Occipital lobe (tissue), 2 donors: ENCODE measurements around the gene SDK1. TPM values are rescaled to one million over a fixed set of nuclear protein-coding genes. Genes with fewer than 3 reads are reported as not detected.
"Not testable (repeated sequence)": the region's sequence is repeated elsewhere in the genome, so short reads cannot be mapped to it uniquely, and the experiment has no call there.

Experiments used
- DNase-seq: peaks from one replicate; lab custom pipeline; 2025; lab: John Stamatoyannopoulos, UW
- total RNA-seq: library from RNA; depleted of rRNA; stranded (reverse); fragments of >200 nt; gene quantifications from one replicate; pipeline ENCODE4 v1.2.3, GENCODE V29; 2014

The SDK1 gene
- total RNA-seq, 1 donor from 2014 or later, result 7.0 TPM

DNA sequence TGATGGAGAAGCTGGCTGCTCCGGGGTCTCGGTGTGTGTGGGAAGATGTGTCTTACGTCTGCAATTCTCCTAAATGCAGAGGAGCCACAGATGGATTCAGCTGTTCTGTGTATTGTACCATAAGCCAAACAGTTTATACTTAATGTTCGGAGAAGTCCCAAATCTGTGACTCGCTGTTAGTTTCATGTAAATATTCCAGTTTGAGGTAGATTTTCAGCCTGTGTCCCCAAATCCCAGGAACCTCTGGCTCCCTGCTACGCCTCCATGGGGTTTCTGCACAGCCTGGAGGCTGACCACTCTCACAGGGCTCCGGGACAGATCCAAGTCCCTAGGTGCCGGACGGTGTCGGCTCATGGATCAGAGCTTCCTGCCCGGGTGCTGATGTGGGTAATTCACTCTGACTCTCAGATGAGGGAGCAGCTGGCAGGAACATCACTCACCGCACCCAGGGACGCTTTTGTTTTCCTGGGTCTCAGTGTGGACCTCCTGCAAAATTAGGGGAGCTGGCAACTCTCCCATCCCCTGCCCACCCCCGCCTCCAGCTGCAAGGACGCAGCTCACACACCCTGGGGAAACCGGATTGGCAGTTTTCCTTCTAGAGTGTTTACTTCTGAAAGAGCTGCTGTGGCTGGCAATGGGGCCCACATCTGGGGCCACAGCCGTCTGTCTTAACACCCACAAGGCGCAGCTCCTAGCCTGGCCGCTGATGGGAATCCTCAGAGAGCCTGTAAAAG lies 960.0 kb downstream of the SDK1 start:
- no peak for DNase-seq

DNA sequence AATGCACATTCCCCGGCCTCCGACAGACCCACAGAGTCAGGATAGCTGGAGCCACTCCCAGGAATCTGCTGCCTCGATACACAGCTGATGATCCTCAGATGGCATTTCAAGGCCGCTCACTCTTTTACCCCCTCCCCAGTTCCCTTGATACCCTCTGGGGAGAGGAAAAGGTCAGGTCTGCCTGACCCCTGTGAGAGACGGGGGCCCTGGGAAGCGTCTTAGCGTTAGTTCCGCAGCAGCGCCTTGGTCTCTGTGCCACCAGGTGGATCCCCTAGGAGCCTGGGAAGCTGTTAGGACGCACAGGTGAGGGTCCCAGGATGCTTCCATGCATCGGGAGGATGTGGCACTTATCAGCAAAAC lies 960.5 kb downstream of the SDK1 start:
- DNase-seq, result no peak

DNA sequence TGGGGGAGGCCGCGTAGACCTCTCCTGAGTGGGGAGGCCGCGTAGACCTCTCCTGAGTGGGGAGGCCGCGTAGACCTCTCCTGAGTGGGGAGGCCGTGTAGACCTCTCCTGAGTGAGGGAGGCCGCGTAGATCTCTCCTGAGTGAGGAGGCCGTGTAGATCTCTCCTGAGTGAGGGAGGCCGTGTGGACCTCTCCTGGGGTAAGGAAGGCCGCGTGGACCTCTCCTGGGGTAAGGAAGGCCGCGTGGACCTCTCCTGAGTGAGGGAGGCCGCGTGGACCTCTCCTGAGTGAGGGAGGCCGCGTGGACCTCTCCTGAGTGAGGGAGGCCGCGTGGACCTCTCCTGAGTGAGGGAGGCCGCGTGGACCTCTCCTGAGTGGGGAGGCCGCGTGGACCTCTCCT lies 963.2 kb downstream of the SDK1 start:
- DNase-seq, result not testable (repeated sequence)

DNA sequence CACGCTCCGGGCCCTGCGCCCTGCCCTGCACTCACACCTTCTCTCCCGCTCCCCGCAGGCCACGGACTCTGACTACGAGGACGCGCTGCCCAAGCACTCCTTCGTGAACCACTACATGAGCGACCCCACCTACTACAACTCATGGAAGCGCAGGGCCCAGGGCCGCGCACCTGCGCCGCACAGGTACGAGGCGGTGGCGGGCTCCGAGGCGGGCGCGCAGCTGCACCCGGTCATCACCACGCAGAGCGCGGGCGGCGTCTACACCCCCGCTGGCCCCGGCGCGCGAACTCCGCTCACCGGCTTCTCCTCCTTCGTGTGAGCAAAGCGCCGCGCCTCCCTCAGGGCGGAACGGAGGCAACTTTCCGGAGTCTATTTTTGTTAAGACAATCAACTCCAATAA lies 964.0 kb downstream of the SDK1 start:
- no peak for DNase-seq

DNA sequence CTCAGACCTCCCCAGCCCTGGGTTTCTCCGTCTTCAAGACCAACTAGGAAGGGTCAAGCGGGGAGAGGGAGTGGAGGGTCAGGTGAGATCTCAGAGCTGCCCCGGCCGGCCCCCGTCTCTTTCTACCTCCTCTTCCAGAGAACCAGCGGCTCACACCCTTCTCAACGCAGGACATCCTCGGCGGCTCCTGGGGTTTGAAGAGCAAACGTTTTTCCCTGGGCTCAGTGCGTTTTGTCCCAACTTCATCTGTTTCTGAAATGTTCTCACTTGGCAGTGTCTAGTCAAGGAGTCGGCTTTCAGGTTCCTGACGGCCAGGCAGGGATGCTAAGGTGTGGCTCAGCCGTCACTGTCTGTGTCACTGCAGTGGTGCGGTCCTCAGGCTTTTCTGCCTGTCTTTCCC lies 964.6 kb downstream of the SDK1 start:
- DNase-seq, result no peak

DNA sequence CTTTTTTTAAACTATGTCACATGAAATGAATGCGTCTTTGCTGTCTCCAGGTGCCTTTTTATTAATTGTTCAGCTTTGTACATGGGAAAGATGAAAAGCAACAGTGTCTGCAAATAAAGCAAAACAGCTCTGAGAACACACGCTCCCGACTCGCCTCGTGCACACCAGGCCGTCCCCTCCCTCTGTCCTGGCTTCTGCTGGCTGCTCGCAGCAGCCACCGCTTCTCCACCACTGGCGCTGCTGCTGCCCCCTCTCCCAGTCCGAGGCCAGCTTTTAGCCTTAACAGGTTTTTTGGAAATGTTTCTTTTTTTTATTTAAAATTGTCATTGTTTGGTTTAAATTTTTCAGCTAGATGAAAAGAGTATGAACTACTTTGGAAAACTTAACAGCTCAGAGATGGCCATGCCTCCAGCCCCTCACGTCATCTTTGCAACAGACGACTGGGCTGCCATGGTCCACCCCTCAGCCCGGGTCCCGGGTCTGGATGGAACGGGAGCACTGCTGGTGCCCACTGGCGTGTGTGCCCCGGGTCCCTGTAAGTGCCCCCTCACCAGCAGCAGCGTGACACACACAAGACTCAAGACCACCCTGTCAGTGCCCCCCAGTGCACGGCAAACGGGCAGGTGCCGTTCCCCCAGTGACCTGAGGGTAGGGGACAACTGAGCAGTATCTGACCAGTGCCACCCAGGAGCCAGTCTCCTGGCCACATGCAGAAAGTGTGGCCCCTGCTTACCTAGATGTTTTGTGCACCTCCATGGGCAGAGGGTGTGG lies 965.4 kb downstream of the SDK1 start:
- no peak for DNase-seq

DNA sequence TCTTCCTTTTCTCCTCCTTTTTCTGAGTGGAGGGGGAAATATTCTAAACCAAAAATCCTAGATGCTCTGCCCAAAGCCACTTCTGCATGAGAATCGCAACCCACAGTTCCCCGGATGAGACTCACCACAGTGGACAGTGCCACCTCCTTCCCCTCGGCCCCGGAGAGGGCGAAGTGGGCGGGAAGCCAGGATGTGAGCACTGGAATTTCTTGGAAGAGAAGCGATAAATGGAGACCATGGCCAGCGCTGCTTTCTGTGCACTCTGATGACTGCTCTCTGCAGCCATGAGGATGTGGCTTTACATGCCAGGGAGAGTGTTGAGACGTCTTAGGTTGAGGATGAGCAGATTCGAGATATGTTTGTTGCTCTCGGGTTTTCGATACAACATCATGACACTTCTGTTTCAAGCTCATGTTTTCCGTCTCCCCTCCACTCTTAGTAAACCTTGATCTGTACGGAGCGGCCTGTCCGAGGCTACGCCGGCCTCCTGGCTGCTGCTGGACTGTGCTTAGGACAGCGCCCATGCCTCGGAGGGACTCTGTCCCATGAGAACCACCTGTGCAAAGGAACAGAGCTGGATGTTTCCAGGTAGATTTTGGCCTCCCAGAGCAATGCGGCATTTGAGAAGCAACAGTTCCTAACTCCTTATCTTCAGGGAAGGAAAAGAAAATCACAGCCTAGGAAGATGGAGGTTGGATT lies 966.4 kb downstream of the SDK1 start:
- no peak for DNase-seq

DNA sequence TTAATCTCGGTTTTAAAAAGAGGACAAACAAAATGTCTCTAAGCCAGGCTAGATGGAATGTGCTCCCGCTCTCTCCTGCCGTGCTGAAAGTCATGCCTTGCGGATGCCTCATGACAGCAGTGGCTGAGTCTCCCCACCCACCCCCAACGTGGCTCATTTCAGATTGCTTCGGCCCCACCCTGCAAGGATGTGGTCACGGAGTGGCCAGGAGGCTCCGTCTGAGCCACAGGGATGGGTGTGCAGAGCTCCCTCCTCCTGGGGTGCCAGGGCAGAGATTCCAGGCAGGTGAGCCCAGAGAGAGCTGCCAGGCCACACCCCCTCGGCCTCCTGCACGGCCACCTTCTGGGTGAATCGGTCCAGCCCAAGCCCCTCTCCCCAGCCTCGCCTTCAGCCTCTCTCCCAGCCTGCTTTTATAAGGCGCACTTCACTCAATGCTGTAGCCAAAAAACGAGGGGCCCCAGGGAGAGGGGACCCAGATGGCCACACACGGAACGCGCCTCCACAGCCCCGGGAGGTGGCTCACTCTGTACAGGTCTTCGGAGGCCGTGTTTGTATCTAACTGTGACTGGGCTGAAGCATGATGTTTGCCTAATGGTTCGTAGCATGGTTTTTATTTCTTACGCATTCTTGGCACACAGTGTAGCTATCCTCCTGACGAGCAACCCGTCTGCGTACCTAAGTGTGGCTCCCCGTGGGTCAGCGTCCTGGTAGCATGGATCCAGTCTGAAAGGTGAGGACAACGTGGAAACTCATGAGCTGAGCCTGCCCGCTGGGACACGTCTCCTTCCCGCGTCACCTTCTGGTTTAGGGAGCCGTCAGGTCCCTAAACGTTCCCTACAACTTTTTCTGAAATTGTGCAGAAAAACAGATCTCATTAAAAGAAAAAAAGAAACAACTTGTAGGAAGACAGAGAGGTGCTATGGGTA lies 967.3 kb downstream of the SDK1 start:
- DNase-seq, result no peak

DNA sequence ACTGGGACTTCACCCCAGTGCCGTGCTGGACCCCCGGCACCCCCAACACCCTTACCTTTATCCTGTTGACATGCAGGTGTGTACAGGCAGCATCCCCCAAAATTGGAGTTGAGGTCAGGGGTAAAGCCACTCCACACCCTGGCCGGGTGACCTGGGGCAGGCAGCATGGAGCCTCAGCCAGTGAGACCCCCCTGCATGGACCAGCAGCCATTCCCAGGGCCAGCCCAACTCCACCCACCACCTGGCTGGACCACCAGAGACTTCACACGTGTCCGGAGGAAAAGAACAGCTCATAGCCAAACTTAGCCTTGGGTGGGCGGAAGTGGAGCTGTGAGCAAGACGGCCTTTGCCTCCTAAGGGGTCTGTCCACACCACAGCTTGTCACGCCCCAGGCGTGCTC lies 968.0 kb downstream of the SDK1 start:
- no peak for DNase-seq

DNA sequence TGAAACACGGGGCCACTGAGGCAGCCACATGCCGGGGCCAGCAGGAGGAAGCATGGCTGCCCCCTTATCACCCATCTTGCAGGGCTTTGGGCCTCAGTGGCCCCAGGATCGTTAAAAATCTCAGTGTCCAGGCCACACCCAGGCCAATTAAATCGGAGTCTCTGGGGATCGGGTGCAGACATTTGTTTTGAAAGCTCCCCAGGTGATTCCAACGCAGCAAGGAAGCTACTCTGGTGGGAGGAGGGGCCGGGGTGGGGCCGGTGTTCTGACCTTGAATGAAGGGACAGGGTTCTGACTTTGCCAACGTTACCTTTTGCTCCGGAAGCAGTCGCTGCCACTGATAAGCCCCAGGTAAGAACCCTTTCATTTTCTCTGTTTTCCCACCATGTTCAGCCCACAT lies 968.7 kb downstream of the SDK1 start:
- no peak for DNase-seq

DNA sequence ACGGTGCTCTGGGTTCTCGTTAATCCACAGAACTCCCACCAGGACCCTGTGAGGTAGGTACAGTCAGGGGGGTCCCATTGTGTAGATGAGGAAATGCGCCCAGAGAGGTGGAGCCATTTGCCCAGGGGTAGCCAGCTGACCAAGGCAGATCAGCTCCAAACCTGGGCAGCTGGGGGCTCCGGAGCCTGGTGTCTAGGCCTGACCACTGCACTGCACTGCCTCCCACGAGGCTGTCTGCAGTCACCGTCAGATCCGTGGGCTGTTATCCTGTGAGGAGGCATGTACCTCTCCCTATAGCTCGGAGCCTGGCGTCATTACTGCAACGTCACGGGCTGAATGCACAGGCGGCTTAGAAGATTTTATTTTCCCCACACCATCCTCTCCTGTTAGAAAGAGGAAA lies 969.2 kb downstream of the SDK1 start:
- DNase-seq, result no peak

DNA sequence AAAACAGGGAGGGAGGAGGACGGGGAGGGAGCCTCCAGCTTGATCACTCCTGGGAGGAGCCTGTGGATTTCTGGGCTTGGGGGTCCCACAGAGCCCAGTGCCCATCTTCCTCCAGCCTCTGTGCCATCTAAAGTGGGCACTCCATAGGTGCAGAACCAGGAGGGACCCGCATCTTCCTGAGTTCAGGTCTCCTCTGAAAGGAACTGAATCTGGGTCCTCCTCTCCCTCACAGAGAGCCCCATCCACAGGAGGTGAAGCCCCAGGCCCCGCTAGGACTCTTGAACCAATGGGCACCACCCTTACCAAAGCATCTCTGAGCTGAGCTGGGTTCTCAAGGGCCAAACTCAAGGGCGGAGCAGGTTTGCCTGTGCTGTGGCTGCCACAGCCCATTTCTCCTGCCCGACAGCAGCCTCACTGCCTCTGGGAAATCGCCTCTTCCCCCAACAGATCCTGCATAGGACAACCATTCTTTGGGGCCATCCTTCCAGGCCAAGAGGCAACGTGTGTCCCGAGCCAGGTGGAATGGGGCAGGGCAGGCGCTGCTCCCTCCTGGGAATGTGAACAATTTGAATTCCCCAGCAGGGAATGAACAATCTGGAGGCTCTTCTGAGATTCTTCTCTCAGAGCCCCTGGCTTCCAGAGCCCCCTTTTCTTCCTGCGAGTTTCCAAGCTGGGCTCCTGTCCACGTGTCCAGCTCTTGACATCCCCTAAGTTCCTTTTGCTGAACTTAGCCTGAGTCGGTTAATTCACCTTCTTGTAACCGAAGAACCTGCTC lies 970.1 kb downstream of the SDK1 start:
- no peak for DNase-seq

DNA sequence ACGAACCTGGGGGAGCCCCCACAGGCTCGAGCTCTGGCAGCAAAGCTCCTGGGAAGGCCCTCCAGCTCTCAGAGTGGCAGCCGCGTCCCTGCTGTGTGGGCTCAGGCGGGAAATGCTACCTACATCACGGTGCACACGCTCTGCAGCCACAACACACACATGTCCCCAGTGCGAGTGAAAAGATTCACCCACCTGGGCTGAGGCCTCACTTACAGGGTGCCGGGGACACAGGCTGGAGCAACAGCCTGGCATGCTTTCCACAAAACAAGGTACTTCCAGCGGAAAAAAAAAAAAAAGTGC lies 970.6 kb downstream of the SDK1 start:
- DNase-seq, result no peak

DNA sequence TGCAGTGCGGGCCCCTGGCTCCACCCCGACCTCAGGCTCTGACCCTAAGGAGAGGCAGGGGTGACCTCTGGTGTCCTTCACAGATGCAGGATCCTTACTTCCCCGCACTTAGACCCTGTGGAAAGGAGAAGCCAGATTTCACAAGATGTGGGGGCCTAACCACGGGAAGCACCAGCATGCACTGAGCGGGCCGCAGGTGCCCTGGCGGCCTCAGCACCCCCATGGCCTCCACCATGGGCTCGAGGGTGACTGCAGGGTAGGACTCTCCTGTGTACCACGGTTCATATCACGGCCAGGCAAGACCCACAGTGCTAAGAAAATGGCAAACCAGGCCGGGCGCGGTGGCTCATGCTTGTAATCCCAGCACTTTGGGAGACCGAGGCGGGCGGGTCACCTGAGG lies 971.1 kb downstream of the SDK1 start:
- no peak for DNase-seq

DNA sequence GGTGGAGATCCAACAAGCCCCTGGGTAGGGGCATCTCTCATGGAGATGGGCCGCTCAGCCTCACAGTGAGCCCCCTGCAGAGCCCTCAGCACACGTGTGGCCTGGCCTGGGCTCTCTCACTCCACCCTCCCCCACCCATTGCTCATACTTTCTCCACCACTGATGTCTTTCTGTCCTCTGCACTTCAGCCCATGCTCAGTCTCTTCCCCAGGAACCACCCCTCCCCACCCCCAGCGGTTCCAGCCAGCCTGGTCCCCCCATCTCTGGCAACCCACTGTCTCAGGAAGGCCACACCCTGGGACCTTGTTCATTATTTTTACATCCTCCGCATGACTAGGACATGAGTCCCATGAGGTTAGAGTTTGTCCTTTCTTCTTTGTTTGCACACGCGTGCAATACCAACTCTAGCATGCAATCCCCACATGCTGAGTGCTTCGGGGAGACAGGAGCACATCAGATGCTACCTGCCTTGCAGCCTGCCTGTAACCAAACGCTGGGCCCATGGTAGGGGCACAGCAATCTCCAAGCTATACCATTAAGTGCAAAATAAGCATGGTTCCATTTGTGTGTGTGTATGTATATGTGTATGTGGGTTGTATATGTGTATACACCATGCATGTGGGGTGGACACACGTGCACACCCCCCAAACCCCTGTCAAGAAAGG lies 972.6 kb downstream of the SDK1 start:
- no peak for DNase-seq

DNA sequence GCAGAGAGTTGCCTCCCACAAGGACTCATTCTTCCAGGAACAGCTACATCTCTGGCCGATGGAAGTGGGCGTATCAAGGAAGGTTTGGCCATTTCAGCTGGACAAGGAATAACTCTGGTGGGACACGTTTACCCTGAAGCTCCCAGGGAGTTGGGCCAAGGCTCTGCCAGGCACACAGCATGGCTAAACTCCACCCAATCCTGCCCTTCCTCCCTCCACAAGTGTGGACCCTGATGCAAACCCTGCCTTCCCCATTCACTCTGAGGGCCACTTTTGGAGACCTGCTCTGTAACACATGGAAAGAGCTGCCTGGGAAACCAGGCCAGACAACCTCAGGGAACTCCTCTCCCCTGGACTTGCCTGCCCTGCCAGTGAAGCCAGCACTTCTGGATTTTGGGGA lies 973.2 kb downstream of the SDK1 start:
- no peak for DNase-seq

DNA sequence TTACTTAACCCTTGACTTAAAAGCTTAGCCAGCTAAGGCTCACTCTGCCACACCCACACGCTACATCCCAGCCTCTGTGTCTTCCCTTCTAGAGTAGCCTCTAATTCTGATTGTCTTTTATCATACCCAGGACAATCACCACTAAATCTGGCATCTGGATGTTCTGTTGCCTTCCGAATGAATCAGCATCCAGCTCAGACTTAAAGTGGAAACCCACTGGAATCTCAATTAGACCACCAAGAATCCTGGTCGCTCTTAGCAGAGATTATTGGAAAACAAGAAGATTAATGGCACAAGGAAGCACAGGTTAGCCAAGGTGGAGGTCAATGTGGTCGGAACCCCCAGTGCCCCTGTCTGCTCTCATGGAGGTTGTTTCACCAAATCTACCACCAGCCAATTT lies 976.9 kb downstream of the SDK1 start:
- DNase-seq, result no peak

DNA sequence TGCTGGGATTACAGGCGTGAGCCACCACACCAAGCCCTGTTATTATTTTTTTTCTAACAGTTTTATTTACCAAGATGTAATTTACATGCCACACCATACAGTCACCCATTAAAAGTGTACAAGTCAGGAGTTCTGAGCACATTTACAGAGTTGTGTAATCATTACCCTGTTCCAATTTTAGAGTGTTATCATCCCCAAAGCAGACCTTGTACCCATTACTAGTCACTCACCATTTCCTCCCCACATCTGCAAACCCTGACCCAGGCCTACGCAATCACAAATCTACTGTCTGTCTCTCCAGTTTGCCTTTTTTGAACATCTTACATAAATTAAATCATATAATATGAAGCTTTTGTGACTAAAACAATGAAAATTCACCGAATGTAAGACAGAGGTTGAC lies 978.2 kb downstream of the SDK1 start:
- DNase-seq, result no peak

DNA sequence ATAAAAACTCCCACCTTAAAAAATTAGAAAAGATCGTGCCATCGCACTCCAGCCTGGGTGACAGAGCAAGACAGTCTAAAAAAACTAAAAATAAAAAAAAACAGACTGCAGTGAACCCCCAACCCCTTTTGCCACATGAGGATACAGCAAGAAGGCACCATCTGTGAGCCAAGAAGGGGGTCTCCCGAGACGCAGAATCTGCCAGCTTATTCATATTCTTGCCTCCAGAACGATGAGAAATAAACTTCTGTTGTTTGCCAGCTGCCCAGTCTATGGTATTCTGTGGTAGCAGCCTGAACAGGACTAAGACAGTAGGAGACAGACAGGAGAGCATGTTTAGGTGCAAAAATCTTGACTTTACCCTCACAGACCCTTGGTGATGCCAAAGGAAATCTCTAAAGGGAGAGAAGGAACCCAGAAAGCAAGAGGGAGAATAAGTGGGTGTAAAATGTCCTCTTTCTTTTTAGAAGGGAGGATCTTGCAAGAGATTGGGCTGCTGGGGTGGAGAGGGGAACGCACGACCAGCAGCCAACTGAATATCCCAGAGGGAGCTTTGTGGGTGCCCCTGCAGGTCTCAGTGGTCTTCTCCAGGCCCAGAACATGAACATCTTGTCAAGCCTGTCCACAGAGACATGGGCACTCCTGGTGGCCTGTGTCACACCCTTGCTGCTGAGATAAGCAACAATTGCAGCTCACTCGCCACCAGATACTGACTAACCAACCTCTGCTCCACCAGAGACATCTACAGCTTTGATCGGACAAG lies 980.4 kb downstream of the SDK1 start:
- no peak for DNase-seq
